Left renal pelvis (tissue), 4 donors: ENCODE results near the gene HOXB3. TPM values are rescaled to one million over a fixed set of nuclear protein-coding genes. Genes with fewer than 3 reads are reported as not detected.
A peak's percentile ranks its signal among the peaks of the same experiment; 100 is the strongest.

ENCODE experiments used
- DNase-seq, 4 donors: peaks; one replicate each; pipeline ENCODE4 v3.0.0-alpha.2; 2013; ENCODE audit warnings: low read depth in 4 of 4, low spot score in 3 of 4
- polyA plus RNA-seq, 4 donors: library from polyadenylated mRNA; unstranded; fragments of 120-200 nt; gene quantifications; one replicate each; pipeline ENCODE4 v1.2.1, GENCODE V29; 2013; ENCODE audit not compliant: insufficient read length in 4 of 4

Gene HOXB3
- polyA plus RNA-seq, 4 donors, result 70.2 to 217 (median 153) TPM

DNA sequence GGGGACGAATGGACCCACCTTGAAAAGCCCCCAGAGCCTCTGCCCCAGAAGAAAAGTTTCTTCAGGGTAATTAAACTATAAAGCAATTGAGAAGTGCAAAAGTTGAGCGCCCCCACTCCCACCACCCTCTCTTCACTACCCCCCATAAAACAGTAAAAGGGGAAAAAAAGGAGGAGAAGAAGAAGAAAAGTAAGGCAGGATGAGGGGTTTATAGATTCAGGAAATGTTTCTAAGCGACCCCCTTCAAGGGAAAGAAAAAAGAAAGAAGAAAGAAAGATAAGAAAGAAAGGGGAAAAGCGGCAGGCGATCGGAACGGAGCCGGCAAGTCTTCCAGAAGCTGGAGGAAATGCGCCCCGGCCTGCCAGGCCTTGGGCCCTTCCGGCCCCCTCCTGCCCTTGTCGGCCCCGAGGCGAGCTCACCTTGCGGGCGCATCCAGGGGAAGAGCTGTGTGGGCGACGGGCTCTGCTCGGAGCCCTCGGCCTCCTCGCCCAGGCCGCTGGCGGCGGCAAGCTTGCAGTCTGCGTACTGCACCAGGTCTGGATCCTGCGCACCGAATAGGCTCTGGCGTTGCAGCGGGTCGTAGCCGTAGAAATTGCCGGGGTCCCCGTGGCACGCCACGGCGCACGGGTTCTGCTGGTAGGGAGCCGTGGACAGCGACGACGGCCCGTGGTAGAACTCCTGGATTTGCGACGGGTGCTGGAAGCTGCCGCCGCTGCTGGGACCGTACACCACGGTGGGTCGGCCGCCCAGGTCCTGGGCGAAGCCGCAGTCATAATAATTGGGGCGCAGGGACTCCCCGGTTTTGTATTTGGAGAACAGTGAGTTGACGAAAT is 24.0 kb upstream of the HOXB3 start:
- peak in 1 of 4 donors; percentile 25 for DNase-seq

DNA sequence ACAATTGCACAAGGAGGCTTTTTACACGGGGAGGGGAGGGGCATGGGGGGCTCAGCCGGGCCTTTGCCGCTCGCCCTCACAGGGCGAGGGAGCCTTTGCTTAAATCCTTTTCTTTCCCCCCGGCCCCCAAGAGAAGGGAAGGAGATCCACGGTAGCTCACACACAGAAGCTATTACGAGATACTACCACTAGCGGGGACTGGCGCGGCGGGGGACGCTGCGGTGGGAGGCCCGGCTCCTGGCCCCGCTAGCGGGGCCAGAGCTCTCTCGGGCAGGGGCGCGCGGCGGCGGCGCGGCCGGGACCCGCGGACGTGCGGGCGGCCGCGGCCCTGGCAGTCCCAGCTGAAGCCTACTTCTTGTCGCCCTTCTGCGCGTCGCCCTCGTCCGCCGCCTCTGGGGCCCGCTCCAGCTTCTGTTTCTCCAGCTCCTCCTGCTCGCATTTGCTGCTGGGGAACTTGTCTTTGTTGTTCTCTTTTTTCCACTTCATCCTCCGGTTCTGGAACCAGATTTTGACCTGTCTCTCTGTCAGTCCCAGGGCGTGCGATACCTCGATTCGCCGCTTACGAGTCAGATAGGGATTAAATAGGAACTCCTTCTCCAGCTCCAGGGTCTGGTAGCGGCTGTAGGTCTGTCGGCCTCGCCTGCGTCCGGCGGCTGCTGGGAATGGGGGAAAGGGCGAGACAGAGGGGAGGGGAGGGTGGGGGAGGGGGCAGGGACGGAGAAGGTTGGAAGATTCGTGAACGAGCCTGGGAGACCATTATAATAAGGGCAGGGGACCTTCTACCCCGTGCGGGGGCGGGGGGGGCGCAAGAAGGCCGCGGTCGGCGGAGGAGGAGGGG is 23.0 kb upstream of the HOXB3 start:
- DNase-seq, result no peak

GRCh38 chr17:48612456-48612853 is 22.4 kb upstream of the HOXB3 start:
- DNase-seq, result no peak

DNA sequence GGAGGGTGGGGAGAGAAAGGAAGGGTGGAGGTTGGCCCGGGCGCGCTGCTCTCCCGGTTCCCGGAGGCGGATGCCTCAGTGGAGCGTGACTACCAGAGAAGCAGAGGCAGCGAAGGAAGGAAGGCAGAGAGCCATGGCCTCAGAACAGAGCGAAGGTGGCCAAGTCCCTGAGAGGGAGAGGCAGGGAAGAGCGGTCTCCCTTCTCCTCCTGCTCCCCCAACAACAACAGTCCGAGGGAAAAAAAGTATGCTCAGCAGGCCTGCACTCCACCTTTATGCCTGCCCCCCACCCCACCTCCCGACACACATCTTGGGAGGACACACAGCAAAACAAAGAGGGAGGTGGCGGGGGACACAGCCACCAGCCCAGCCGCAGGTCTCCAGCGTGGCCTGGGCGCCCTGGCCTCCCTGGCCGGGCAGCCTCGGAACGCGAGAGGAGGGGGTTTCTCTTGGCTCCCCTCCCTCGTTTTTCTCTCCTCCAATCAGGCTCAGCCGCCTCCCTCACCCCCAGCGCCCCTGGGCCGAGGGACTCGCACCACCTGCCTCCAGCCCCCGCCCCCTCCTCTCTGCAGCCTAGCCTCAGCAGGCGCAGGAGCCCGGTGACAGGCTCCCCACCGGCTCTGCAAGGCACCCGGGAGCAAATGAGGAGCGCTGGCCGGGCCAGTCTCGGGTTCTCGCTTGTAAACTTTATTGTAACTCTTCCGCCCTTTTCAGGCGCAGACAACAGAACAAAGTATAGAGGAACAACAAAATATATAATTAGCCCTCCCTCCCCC is 21.8 kb upstream of the HOXB3 start:
- DNase-seq, result peak in 1 of 4 donors; percentile 82

GRCh38 chr17:48611213-48611612 is 21.2 kb upstream of the HOXB3 start:
- DNase-seq, result no peak

GRCh38 chr17:48610282-48611211 is 20.5 kb upstream of the HOXB3 start, which contains the start of gene HOXB7:
HOXB7 (minus strand) TSS chr17:48611017; CDS start chr17:48610918, 99 bp downstream.
- no peak for DNase-seq

GRCh38 chr17:48609759-48610281 is 19.8 kb upstream of the HOXB3 start:
- no peak for DNase-seq

GRCh38 chr17:48609033-48609432 is 19.0 kb upstream of the HOXB3 start:
- DNase-seq, result no peak

GRCh38 chr17:48608494-48608834 is 18.4 kb upstream of the HOXB3 start:
- DNase-seq, result no peak

GRCh38 chr17:48606892-48607614 is 17.0 kb upstream of the HOXB3 start:
- DNase-seq, result no peak

DNA sequence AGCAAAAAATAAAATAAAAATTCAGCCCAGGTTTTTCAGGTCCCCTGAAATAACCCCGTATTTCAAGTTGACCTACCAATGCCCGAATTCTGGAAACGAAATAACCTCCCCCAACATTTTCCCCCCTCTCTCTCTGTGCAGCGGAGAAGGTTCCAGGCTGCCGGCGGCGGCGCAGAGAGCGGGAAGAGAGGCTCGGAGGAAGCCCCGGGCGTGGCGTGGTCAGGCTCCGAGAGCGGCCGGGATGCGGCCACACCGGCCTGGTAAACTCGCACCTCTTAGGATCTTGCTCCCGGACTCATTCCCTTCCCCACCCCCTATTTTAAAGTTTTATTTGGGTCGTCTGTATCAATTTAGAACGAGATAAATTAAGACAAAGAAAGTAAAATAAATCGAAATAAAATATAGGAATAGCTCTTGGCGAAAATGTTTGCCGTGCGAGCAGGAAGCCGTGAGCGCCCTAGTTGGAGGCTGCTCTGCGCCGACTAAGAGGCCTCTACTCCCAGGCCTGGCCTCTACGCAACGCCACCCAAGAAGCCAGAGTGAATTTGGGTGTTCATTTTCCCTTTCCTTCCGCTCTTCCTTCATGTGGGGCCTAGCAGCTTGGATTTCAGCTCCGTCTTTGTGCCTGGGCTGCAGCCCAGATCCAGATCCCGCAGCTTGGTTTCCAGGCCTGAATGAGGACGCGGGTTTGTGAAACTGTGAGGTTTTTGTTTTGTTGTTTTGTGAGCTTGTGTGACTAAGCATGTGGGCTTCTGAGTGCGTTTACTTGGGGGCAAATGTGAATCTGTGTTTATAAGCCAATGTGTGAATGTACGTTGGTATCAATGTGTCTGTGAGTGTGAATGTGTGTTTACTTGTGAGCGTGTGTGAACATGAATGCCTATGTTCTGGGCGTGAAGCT is 16.2 kb upstream of the HOXB3 start:
- DNase-seq, result no peak

DNA sequence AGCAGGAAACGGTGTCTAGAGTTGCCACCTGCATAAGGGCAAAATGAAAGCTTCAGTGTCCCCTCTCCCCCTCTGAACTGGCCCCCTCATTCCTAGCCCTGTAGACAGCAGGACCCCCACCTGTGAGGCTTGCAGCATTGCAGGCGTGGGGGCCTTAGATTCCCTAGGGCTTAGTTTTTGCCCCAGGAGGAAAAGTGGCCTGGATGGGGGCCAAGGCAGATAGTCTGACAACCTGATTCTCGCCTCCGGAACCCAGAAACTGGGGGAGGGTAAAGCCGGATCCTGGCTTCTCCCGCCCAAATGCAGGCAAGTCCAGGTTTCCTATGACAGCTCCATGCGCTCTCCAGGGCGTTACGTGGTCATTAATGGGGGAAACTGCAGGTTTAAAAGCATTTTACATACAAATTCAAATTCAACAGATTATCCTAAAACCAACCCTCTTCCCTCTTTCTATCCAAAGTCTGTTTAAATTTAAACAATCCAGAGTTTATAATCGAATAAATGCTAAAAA is 15.4 kb upstream of the HOXB3 start:
- no peak for DNase-seq

DNA sequence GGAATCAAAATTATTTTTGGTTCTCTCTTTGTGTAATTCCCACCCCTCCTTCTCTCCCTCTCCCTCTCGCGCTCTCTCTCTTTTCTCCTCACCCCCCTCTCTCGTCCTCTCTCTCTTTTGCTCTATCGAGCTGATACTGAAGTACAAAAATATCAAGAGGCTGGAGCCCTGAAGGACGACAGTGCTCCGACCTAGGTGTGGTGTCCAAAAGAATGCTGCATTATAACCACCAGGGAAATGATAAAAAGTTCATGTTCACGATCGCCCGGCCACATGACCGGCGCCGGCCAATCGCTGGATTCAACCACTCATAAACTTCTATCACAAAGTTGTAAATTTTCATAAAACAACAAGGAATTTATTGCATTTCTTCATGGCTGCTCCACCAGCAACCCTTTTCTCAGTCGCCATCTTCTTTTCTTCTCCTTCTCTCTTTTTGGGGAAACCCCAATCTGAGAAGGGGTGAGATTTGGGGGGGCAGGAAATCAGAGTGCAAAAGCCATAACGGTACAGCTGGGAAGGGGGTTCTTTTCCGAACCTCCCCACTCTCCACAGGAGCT is 14.8 kb upstream of the HOXB3 start, which contains the start of gene HOXB6:
TSS of gene HOXB6 (minus strand) at position 217 of the 560 bp plus-strand sequence. CDS start 6,836 bp downstream, outside the sequence.
- peak in 1 of 4 donors; percentile 88 for DNase-seq

GRCh38 chr17:48603959-48604769 is 14.1 kb upstream of the HOXB3 start:
- no peak for DNase-seq

GRCh38 chr17:48601539-48602425 is 11.7 kb upstream of the HOXB3 start:
- DNase-seq, result no peak

DNA sequence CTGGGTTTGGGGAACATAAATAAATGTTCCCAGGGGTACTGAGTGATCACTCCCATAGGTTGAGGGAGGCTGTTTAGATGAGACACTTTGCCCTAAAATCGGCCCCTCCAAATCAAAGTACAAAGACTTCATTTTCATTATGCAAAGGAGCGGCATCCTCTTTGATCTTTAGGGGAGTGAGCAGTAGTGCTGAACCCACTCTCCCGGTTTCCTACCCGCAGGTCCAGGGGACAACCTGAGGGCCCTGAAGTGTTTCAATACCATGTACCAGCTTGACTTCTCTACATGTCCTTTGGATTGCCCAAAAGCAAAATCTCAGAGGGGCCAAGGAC is 11.1 kb upstream of the HOXB3 start:
- DNase-seq, result no peak
